Panc1 (cell line): ENCODE measurements around the gene WASF1. TPM values are rescaled to one million over a fixed set of nuclear protein-coding genes. Genes with fewer than 3 reads are reported as not detected.
"Not testable (repeated sequence)": the region's sequence is repeated elsewhere in the genome, so short reads cannot be mapped to it uniquely, and the experiment has no call there.

Experiments
- ATAC-seq: fragments of 200-7000 bp; cut with Tn5 transposase; 2 replicates; pipeline ENCODE4 v1.9.1; 2020; ENCODE audit warnings: mild to moderate bottlenecking, moderate library complexity
- BruUV-seq: library from RNA; stranded (reverse); fragments of 400-500 nt; replicated peaks from 2 replicates; lab custom pipeline; 2021; lab: Mats Ljungman, UMichigan
- CTCF ChIA-PET: fragments of 300-600 bp; sonication (Branson Sonifier 250); formaldehyde crosslinking; loops from one replicate; lab custom pipeline; 2022; ENCODE audit warnings: antibody characterized with exemption; lab: Charles Lee
- POLR2A ChIA-PET: fragments of 300-600 bp; sonication (Branson Sonifier 250); formaldehyde crosslinking; loops from one replicate; lab custom pipeline; 2022; ENCODE audit warnings: antibody characterized with exemption; lab: Charles Lee
- DNase-seq: peaks from one replicate; pipeline ENCODE4 v3.0.0-alpha.2; 2010; ENCODE audit warnings: low read depth, low spot score
- H3K27ac ChIP-seq: 2 replicates; pipeline ENCODE4 v1.5.1; 2011; ENCODE audit warnings: mild to moderate bottlenecking, low read length, inconsistent platforms
- H3K27me3 ChIP-seq: fragments of 200-500 bp; sonication (Bioruptor generic); 2 replicates; pipeline ENCODE4 v1.6.0; 2014; ENCODE audit warnings: low read length, inconsistent platforms; ENCODE audit not compliant: control insufficient read depth, insufficient read depth
- H3K36me3 ChIP-seq: fragments of 200-500 bp; sonication (Bioruptor generic); 2 replicates; pipeline ENCODE4 v1.5.1; 2014; ENCODE audit warnings: inconsistent platforms, mild to moderate bottlenecking, low read length, moderate library complexity; ENCODE audit not compliant: control insufficient read depth, insufficient read depth
- H3K4me1 ChIP-seq: 2 replicates; pipeline ENCODE4 v1.5.1; 2011; ENCODE audit warnings: inconsistent platforms, mild to moderate bottlenecking, low read length, moderate library complexity; ENCODE audit not compliant: control insufficient read depth, insufficient read depth
- H3K4me3 ChIP-seq, 2 experiments: 2 replicates each; pipeline ENCODE4 v1.5.1; 2011 to 2012; ENCODE audit warnings: low read depth in 2 of 2, low read length in 2 of 2, mild to moderate bottlenecking in 2 of 2, inconsistent platforms in 1 of 2, moderate library complexity in 1 of 2
- H3K9me3 ChIP-seq: fragments of 200-500 bp; sonication (Bioruptor generic); 2 replicates; pipeline ENCODE4 v1.5.1; 2014; ENCODE audit warnings: low read depth, mild to moderate bottlenecking, inconsistent platforms, low read length, moderate library complexity; ENCODE audit not compliant: control insufficient read depth, insufficient read depth
- POLR2AphosphoS5 ChIP-seq: IDR thresholded peaks from 2 replicates; pipeline ENCODE4 v1.6.1; 2012; ENCODE audit warnings: mild to moderate bottlenecking, low read depth, low read length, moderate library complexity
- REST ChIP-seq, 2 experiments: IDR thresholded peaks; 2 replicates each; pipeline ENCODE4 v1.6.1; 2011 to 2012; ENCODE audit warnings: low read depth in 2 of 2, control low read depth in 1 of 2, low read length in 1 of 2, mild to moderate bottlenecking in 1 of 2, moderate library complexity in 1 of 2; ENCODE audit not compliant: insufficient read depth in 1 of 2
- SIN3A ChIP-seq: IDR thresholded peaks from 2 replicates; pipeline ENCODE4 v1.6.1; 2012; ENCODE audit warnings: low read depth, mild to moderate bottlenecking, low read length, moderate library complexity, borderline replicate concordance; ENCODE audit not compliant: insufficient read depth
- TCF7L2 ChIP-seq: IDR thresholded peaks from 2 replicates; pipeline ENCODE4 v1.6.1; 2011; ENCODE audit warnings: mild to moderate bottlenecking, low read depth, low read length, inconsistent platforms
- in situ Hi-C: cut with HindIII; loops from 2 replicates; pipeline ENCODE4 v1.10.0; 2016; ENCODE audit warnings: low sequenced_read_pairs, low pct_unique_long_range_greater_than_20kb
- intact Hi-C: fragments of 100-400 bp; cut with micrococcal nuclease; formaldehyde crosslinking; loops from one replicate; pipeline ENCODE4 v1.10.0; 2022; ENCODE audit not compliant: unreplicated experiment
- total RNA-seq: library from RNA; stranded (reverse); gene quantifications from one replicate; pipeline ENCODE4 v1.2.1, GENCODE V29; 2021; ENCODE audit not compliant: unreplicated experiment
- TF ChIP-seq, protein P1 (sequence below): fragments of 450-650 bp; IDR thresholded peaks from 2 replicates; pipeline ENCODE4 v1.5.1; 2017; ENCODE audit warnings: mild to moderate bottlenecking

The WASF1 gene
- total RNA-seq, 1 experiment from 2014 or later: 63.9 TPM

- no peak for DNase-seq
- ATAC-seq: no peak; the same call in 1 of the 2 replicates
- TF ChIP-seq POLR2AphosphoS5: no peak
- Histone ChIP-seq H3K27me3 (no peaks in the 10 kb centered on the region), H3K36me3 (peaks cover 5% of the 10 kb centered on the region; the same call in 1 of the 2 replicates), H3K4me3 (no peak overlapping the region), H3K4me1 (no peaks in the 10 kb centered on the region), H3K27ac (no peak overlapping the region), H3K9me3 (no peaks in the 10 kb centered on the region)
- in situ Hi-C loops: no loop called here
- ChIA-PET CTCF (no interaction called here), POLR2A (no interaction called here)
- BruUV-seq: no TSS peak
- intact Hi-C loops: no loop called here
Observed at GRCh38 chr6:110128418-110128817, 51.1 kb downstream of the WASF1 start.

DNA sequence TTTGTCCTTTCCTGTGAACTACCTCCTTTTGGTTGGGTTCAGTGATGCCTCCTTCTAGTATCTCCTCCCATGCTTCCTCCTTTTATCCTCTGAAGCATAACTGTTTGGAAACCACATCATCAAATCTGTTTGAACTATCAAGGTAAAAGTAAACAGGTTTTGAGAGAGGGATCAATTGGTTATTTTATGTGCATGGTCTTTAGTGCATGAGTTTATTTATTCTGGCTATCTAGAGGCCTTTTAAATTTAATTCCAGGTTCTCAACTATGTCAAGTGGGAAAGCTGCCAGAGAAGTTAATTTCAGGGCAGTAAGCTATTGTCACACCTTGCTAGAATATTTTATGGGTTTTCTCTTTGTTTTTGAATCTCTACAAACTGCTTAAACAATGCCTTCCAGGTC is 54.1 kb downstream of the WASF1 start:
- BruUV-seq: no TSS peak
- in situ Hi-C loops (no loop called here), intact Hi-C loops (no loop called here)
- Histone ChIP-seq H3K9me3 (no peaks in the 10 kb centered on the region), H3K27ac (no peak overlapping the region), H3K27me3 (no peaks in the 10 kb centered on the region), H3K4me1 (no peaks in the 10 kb centered on the region), H3K36me3 (peaks cover 5% of the 10 kb centered on the region; the same call in 1 of the 2 replicates), H3K4me3 (no peak overlapping the region)
- no peak for ATAC-seq
- no peak for DNase-seq
- no peak for TF ChIP-seq POLR2AphosphoS5
- no peak for TF ChIP-seq TCF7L2
- no peak for TF ChIP-seq REST (IDR thresholded peaks at IDR 0.05; ENCODE audit: insufficient read depth in 1 of 2, low read depth in 2 of 2, low read length in 1 of 2)
- TF ChIP-seq, protein P1, sequence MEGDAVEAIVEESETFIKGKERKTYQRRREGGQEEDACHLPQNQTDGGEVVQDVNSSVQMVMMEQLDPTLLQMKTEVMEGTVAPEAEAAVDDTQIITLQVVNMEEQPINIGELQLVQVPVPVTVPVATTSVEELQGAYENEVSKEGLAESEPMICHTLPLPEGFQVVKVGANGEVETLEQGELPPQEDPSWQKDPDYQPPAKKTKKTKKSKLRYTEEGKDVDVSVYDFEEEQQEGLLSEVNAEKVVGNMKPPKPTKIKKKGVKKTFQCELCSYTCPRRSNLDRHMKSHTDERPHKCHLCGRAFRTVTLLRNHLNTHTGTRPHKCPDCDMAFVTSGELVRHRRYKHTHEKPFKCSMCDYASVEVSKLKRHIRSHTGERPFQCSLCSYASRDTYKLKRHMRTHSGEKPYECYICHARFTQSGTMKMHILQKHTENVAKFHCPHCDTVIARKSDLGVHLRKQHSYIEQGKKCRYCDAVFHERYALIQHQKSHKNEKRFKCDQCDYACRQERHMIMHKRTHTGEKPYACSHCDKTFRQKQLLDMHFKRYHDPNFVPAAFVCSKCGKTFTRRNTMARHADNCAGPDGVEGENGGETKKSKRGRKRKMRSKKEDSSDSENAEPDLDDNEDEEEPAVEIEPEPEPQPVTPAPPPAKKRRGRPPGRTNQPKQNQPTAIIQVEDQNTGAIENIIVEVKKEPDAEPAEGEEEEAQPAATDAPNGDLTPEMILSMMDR: no peak
- TF ChIP-seq SIN3A: no peak
- ChIA-PET POLR2A (no interaction called here), CTCF (no interaction called here)

- intact Hi-C loops, DNase-seq, H3K4me1 ChIP-seq, BruUV-seq, H3K27me3 ChIP-seq, ATAC-seq, POLR2A ChIA-PET, H3K9me3 ChIP-seq, in situ Hi-C loops, H3K36me3 ChIP-seq, H3K27ac ChIP-seq, H3K4me3 ChIP-seq, CTCF ChIA-PET: not testable (repeated sequence)
Observed at GRCh38 chr6:110121655-110122054, 57.8 kb downstream of the WASF1 start.
